ENCODE data around the gene SHB.

GRCh38 chr9:37902131-37902530, 166.9 kb downstream of the SHB start:
- no peak for TF ChIP-seq CTCF (IDR thresholded peaks at IDR 0.05; ENCODE audit: low read depth, low read length)
- no peak for TF ChIP-seq EZH2phosphoT487 (IDR thresholded peaks at IDR 0.05; ENCODE audit: low read depth)
